Measurements from ENCODE around the gene MATK. TPM values are rescaled to one million over a fixed set of nuclear protein-coding genes. Genes with fewer than 3 reads are reported as not detected.

Gene MATK
- total RNA-seq, 1 donor from 2014 or later, result 0.24 TPM

DNA sequence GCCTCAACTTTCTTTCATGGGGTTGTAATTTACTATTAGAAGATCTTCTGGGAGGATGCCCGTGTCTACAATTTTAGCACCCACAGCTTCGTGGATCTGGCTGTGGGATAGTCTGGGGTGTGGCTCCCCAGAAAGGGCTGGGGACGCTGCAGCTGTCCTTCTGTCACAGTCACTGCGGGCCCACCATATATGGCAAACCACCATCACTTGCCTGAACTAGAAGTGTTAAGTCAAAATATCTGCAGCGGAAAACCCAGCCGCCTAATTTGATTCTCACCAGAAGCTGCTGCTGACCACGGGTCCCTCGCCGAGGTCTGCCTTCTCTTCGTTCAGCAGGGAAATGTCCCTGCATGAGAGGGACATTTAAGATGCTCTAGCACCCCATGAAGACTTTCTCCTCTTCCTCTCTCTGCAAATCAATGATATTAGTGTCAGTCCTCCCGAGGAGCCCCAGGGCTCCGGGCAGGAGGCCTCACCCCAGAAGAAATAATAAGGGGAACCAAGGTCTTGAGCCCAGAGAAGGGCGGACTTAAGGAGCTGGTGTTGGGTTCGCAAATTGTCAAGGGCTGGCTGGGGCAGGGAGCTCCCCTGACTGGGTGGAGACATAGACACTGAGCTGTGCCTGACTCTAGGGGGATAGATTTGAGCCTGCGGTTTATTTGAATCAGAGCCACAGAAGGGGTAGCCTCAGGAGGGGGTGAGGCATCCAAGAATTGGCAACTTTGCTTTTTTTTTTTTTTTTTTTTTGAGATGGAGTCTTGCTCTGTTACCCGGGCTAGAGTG is 3.0 kb upstream of the MATK start:
- no peak for ATAC-seq

DNA sequence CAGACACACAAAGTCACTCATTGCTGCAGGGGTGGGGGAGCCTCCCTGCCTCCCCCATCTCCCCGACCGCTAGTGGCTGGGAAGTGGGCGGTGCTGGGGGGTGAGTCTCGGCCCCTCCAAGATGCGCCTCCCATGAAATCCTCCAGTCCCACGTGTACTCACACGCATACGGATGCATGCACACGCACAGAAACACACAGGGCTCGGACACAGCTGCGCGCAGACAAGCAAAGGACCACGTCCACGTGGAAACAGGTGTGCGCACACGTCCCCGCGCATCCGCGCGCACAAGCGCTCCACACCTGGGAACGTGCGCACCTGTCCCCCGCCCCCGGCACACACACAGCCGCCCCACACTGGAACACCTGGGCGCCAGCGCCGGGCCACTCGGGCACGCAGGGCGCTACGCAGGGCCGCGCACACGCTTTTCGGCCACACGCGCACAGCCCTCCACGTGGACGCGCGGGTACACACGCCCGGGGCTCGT is 687 bp downstream of the MATK start:
- peak; percentile 14 for ATAC-seq

DNA sequence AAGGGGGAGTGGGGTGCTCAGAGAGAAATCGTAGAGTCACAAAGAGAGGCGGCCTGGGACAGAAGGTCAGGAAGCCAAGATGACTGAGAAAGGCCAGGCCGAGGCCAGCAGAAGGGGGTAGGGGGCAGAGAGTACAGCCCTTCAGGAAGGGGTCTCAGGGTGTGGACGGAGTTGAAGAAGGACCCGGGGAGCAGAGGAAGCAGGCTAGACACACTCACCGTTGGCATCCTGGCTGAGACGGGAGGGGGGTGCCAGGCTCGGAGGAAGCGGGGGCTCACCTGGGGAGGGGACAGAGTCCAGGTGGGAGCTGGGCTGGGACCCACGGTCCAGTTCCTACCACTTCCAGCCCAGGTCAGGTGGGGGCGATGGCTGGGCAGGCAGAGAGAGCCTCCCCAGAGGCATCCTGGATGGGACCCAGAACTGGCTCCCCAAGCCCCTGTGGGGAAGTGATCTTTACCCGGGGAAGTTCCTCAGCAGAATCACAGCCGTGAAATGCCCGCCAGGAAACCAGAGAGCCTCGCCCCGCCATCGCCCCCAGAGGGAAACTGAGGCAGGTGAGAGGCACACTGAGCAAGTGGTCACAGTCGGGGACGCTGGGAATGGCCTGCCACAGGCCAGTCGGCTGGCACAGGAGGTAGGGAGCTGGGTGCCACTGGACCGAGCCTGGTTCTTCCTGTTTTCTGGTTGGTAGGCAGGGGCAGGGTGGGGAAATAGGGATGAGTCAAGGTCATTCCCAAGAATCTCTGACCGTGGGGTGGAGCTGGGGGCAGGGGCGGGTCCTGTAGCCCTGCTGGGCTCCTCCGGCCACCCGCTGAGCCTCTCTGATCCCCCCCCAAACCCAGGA is 1.4 kb downstream of the MATK start:
- no peak for ATAC-seq

DNA sequence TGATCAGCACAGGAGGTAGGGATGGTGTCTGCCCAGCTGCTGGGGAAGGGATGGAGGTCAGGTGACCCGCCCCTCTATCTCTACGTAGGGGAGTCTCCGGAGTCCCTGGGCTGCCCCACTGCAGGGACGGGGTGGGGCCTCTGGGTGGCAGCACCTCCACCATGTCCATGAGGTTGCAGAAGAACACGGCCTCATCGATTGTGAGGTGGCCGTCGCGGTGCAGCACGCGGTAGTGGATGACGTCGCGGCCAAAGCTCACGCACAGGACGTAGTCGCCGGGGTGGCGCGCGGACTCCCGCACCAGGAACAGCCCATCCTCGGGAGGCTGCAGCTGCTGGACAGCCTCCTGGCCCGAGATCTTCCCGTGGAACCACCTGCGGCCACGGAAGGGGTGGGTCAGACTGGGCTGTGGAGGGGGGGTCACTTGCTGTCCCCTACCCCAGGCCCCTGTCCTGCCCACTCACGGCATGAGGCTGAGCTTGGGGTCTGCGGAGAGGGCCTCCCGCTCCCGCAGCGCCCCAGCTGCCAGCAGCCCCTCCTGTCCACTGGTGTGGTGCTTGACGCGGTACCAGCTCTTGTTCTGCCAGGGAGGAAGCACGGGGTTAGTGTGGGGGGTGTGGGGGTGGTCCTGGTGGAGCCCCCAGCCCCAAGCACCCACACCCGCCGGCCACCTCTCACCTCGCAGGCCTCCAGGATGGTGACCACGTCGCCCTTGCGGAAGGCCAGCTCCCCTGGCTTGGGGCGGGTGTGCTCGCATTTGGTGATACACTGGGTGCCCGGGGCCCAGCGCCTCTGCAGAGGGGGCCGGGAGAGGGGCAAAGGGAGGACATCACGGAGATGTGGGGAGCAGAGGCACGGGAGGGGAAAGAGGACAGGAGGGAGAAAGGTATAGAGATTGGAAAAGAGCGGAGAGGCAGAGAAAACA is 2.3 kb downstream of the MATK start:
- ATAC-seq, result peak; percentile 19

DNA sequence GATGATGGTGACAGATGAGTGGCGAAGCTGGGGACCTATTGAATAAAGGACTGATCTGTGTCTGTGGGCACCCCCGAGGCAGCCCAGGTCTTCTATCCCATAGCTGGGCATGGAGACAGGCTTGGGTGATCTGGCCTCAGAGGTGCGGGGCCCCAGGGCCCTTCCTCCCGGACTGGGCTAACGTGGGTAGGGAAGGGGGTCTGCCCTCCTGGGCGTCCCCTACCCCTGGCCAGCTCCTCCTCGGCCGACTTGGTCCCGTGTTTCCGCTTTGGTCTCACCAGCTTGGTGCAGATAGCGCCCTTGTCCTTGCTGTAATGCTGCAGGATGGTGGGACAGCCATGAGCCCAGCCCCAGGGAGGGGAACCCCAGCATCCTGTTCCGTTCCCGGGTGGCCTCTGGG is 3.3 kb downstream of the MATK start:
- no peak for ATAC-seq

DNA sequence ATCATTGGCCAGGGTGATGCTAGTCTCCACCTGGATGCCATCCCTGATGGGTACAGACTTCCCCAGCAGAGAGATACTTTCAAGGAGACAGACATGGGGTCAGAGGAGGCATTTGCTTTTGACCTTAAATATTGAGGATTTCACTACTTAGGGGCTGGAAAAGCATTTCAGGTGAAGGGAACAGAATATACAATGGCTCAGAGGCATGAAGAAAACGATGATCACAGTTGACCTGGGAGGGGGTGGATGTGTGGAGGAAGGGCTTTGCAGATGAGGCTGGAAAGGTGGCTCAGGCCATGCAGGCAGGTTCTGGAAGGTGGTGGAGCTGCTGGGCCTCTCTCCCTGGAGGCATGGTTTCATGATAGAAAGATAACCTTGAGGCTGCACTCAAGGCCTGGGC is 3.9 kb downstream of the MATK start:
- ATAC-seq, result no peak

DNA sequence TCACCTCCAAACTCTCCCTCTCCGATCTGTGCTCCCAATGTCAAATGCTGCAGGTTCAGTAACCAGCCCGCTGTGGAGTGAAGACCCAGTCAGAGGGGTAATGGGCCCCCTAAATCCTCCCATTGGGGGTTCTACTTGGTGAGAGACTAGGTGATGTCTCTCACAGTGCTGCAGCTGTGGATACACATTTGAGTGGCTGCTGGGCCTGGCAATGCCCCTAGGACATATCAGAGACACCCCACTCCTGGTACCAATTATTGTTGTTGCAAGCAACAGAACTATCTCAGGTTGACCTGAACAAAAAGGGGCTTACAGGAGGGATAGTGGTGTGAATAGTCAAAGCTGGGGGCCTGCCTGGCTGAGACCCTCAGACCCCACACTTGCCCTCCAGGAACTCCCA is 4.6 kb downstream of the MATK start:
- no peak for ATAC-seq

DNA sequence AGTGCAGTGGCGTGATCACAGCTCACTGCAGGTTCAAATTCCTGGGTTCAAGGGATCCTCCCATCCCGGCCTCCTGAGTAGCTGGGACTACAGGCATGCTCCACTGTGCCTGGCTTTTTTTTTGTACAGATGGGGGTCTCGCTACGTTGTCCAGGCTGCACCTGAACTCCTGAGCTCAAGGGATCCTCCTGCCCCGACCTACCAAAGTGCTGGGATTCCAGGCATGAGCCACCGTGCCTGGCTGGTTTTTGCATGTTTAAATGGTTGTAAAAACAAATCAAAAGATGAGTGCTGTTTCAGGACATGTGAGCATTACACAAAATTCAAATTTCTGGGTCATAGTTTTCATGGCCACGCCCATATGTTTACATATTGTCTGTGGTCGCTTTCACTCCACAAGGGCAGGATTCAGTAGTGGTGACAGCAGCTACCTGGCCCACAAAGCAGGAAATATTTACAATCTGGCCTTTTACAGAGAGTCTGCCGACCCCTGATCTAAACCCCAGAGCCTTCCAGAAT is 5.3 kb downstream of the MATK start:
- ATAC-seq, result no peak

DNA sequence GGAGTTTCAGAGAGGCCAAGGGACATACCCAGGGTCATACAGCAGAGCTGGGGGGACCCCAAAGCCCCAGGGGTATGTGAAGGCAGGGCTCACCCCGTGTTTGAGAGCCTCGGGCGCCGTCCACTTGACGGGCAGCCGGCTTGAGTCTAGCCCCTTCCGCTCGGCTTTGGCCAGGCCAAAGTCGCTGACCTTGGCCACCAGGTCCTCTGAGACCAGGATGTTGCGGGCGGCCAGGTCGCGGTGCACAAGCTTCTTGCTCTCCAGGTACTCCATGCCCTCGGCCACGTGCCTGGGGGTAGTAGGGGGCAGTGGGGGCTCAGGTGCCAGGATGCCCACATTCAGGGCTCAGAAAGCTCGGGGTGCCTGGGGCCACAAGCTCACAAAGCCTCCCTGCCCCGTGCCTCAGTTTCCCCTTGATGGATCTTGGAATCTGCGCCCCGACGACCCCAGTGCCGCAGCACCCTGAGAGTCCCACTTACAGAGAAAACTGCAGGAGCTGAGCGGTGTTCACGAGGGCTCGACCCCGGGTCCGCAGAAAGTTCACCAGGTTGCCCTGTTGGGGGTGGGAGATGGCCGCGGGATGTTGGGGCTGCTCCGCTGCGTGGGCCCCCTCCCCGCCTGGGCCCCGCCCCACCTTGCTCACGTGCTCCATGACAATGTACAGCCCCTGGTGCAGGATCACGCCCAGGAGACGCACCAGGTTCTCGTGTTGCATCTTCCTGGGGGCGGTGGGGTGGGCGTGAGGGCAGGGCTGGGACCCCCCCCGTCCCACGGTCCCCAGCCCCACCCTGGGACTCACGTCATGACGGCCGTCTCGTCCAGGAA is 7.1 kb downstream of the MATK start:
- ATAC-seq, result no peak

DNA sequence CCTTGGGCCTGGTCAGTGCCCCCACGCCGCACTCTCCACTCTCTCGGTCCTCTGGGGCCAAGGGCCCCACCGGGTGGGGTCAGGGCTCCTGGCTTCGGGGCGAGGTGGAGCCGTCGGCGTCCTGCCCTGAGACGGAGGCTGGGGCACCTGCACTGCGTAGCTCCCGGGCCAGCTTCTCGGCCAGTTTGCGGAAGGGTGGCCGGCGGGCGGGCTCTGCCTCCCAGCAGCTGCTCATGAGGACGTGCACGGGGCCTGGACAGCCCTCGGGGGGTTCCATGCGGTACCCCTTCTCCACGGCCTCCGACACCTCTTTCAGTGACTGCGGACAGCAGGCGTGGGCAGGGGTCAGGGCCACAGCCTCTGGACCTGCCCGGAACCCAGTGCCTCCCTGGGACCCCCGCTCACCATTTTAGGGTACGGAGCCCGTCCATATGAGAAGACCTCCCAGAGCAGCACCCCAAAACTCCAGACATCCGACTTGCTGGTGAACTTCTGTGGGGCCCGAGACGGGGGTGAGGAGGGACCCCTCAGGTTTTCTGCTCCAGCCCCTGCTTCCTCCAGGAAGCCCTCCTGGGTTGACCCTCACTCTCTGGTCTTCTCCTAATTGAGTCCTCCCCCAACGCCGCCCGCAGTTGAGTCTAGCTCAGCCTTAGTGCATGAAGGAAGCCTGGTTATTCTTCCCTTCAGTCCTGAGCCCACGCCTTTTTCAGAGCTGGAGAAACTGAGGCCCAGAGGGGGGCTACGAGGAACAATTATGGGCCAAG is 7.9 kb downstream of the MATK start:
- ATAC-seq, result no peak

DNA sequence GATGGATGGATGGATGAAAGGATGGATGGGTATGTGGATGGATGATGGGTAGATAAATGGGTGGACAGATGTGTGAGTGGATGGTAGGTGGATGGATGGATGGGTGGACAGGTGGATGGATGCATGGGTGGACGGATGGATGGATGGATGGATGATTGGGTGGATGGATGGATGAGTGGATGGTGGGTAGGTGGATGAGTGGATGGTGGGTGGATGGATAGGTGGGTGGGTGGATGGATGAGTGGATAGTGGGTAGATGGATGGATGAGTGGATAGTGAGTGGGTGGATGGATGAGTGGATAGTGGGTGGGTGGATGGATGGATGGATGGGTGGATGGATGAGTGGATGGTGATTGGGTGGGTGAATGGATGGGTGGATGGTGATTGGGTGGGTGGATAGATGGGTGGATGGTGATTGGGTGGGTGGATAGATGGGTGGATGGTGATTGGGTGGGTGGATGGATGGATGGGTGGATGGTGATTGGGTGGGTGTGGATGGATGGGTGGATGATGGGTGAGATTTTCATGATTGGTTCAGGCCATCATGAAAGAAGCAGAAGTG is 9.6 kb downstream of the MATK start:
- no peak for ATAC-seq

DNA sequence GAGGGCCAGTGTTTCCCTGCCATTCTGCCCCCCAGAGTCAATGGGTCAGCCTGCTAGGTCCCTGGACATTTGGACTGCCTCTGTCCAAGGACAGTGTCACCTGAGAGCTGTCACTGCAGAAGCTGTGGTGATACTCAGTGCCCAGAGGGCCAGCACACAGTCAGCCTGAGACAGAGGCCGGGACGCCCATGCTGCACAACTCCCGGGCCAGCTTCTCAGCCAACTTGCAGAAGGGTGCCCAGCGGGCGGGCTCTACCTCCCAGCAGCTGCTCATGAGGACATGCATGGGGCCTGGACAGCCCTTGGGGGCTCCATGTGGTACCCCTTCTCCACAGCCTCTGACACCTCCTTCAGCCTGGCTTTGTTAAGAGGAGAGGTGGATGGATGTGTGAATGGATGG is 10.3 kb downstream of the MATK start:
- no peak for ATAC-seq

DNA sequence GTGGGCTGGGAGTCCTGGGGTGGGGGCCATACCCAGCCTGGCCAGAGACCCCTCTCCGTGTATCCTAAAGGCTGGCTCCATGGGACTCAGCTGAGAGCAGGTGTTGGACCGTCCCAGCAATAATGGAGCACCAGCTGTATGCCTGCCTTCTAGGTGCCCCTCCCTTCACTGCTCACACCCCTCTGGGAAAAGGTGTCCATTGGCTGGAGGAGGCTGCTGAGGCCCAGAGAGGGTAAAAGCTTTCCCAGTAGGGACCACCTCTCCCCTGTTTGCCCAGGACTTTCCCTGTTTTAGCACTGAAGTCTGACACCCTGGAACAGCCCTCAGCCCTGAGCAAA is 10.8 kb downstream of the MATK start:
- no peak for ATAC-seq

DNA sequence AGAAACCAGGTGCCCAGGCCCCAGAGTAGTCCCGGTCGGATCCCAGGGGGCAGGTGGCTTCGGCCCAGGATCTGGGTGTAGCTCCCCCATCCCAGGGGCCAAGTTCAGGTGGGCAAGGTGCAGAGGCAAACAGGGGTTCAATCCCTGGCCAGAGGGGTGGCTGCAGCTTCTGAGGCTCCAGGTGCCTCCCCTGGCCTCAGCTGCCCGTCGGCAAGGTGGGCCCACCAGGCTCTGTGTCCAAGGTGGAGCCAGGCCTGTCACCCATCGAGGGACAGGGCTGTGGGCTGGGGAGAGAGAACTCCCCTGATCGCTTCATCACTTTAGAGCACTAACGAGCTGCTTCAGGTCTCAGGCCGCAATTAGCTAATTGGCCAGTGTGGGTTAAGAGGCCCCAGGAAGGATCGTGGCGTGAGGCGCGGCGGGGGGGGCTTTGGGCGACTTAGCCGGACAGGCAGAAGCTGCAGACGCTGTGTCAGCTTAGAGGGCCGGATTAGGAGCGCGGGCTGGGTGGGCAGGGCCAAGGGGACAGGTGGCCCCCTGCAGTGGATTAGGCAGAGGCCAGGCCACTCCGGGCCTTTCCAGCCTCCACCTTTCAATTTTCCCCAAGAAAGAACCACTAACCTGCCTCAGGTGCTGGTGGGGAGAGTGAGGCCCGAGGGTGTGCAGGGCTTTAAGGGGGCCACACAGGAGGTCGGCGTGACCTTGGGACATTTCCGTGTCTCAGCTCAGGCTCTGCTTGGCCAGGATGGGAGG is 11.4 kb downstream of the MATK start:
- no peak for ATAC-seq

DNA sequence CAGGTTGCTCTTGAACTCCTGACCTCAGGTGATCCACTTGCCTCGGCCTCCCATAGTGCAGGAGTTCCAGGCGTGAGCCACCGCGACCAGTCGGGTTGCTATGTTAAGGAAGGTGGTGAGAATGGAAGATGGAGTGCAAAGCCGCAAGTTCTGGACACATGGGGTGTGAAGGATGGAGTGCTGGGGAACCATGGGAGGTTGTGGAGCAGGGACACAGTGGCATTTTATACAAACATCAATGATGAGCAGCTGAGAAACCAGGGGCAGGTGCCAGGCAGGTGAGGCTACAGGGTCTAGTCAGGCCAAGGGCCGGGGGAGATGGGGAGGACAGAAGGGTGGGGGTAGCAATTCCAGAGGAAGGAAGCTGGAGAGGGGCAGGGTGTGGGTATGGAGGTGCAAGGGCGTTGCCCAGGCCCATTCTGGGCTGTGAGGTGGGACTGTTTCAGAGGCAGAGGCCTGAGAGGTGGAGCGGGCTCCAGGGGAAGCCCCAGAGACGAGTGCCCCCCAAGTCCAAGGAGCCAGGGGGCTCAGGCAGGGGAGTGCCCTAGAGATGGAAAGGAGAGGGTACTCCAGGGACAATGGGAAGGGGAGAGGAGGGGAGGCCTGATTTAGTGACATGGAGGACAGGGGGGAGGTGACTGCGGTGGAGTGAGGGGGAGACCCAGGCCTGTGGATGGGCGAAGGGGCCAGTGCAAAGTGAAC is 12.2 kb downstream of the MATK start:
- no peak for ATAC-seq

DNA sequence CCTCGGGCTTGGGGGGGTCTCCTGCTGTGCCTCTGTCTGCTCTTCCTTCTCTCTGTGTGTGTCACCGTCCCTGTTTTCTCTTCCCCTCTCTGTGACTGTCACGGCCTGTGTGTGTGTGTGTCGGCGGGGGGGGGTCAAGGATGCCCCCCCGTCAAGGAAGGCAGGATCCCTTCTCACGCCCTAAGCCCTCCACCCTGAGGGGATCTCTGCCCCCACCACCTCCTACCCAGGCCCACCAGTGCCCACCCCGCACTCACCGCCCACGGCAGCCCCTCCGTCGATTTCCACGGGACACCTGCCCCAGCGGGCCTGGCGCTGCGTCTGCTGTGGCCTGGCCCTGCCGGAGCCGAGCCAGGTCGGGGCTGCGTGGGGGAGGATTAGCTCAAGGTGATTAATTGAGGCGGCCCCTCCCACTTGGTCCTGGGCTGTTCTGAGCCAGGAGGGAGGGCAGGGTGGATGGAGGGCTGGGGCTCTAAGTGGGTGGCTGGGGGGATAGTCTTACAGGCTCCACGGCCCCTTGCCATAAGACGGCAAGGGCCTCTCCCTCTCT is 14.2 kb downstream of the MATK start, which contains the start of gene RAX2:
Gene RAX2 (minus strand): TSS at position 323 of the 550 bp plus-strand sequence. CDS start 486 bp downstream, outside the sequence.
- ATAC-seq, result no peak

DNA sequence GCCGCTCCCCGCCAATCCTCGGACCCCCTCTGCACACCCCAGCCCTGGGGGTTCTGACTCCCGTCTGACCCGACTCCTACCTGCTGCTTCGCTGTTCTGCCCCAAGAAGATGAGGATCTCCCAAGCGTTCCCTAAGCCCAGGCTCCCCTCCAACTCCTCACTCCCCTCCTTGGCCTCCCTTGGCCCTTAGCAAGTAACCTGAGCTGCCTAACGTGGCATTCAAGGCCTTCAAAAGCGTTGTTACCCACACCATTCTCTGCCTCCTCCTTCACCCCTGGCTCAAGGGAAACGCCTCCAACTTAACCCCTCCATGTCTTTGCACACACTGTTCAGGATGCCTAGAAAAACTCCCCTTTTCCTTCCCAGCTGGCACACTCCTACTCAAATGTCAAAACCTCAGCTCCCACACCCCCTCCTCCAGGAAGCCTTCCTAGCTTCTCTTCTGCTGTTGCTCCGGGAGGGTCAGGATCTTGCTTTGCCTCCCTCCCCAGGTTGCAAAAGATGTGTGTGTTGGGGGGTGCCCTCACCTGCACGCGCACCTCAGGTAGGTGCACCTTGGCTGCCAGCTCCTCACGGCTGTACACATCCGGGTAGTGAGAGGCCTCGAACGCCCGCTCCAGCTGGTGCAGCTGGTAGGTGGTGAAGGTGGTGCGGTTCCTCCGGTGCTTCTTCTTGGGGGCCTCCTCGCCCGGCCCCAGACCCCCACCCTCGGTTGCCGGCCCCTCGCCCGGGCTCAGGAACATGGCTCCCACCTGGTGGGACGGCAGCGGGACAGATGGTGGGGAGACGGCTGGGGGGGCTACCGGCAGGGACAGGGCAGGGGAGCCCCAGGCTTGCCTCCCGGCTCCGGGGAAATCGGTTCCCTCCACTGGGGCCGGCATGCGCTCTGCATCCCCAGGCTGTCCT is 14.9 kb downstream of the MATK start:
- ATAC-seq, result no peak

All from esophagus mucosa (tissue), 1 donor.